OCI-LY7 (cell line): Measurements from ENCODE around the gene SNX9. TPM values are rescaled to one million over a fixed set of nuclear protein-coding genes. Genes with fewer than 3 reads are reported as not detected.

ENCODE experiments used
- BruUV-seq: library from RNA; stranded (reverse); fragments of 400-500 nt; replicated peaks from 2 replicates; lab custom pipeline; 2021; lab: Mats Ljungman, UMichigan
- CTCF ChIA-PET: fragments of 300-600 bp; sonication (Branson Sonifier 250); formaldehyde crosslinking; loops from one replicate; lab custom pipeline; 2022; ENCODE audit warnings: antibody characterized with exemption; ENCODE audit not compliant: unreplicated experiment; lab: Charles Lee
- POLR2A ChIA-PET: fragments of 300-600 bp; sonication (Branson Sonifier 250); formaldehyde crosslinking; loops from one replicate; lab custom pipeline; 2022; ENCODE audit warnings: antibody characterized with exemption; lab: Charles Lee
- DNase-seq: peaks from one replicate; pipeline ENCODE4 v3.0.0-alpha.2; 2015; ENCODE audit warnings: low spot score
- H2AFZ ChIP-seq: fragments of 200-600 bp; sonication (generic), shearing (Covaris generic); 2 replicates; pipeline ENCODE4 v1.6.1; 2014; ENCODE audit warnings: mild to moderate bottlenecking, antibody characterized with exemption, low read length, moderate library complexity
- H3K27ac ChIP-seq: fragments of 200-600 bp; sonication (generic); 2 replicates; pipeline ENCODE4 v1.5.1; 2014; ENCODE audit warnings: mixed run types, low read depth, mild to moderate bottlenecking, moderate library complexity, low read length, inconsistent platforms; ENCODE audit not compliant: poor library complexity, severe bottlenecking
- H3K36me3 ChIP-seq: fragments of 200-600 bp; sonication (generic); 2 replicates; pipeline ENCODE4 v1.6.1; 2014; ENCODE audit warnings: mild to moderate bottlenecking, antibody characterized with exemption, low read length, moderate library complexity, mixed read lengths; ENCODE audit not compliant: insufficient read depth
- H3K4me1 ChIP-seq: fragments of 200-600 bp; sonication (generic); 2 replicates; pipeline ENCODE4 v1.5.1; 2014; ENCODE audit warnings: mild to moderate bottlenecking, low read length; ENCODE audit not compliant: insufficient read depth, poor library complexity, severe bottlenecking
- H3K4me2 ChIP-seq: fragments of 200-600 bp; sonication (generic); 2 replicates; pipeline ENCODE4 v1.6.1; 2014; ENCODE audit warnings: mild to moderate bottlenecking, low read length
- H3K4me3 ChIP-seq: fragments of 200-600 bp; sonication (generic); 2 replicates; pipeline ENCODE4 v1.5.1; 2014; ENCODE audit warnings: mild to moderate bottlenecking, low read depth, low read length; ENCODE audit not compliant: poor library complexity, severe bottlenecking
- H3K79me2 ChIP-seq: fragments of 200-600 bp; sonication (generic); 2 replicates; pipeline ENCODE4 v1.6.1; 2016; ENCODE audit warnings: low read depth, mild to moderate bottlenecking, low read length, moderate library complexity, mixed read lengths; ENCODE audit not compliant: insufficient read depth
- H3K9me2 ChIP-seq: fragments of 200-600 bp; sonication (generic); 2 replicates; pipeline ENCODE4 v1.6.1; 2016; ENCODE audit warnings: mild to moderate bottlenecking, low read length, mixed read lengths; ENCODE audit not compliant: insufficient read depth
- H3K9me3 ChIP-seq: fragments of 200-600 bp; sonication (generic); 2 replicates; pipeline ENCODE4 v1.6.1; 2014; ENCODE audit warnings: mild to moderate bottlenecking, mixed run types, low read length, mixed read lengths
- H4K20me1 ChIP-seq: fragments of 200-600 bp; sonication (generic); 2 replicates; pipeline ENCODE4 v1.6.1; 2014; ENCODE audit warnings: mild to moderate bottlenecking, antibody characterized with exemption, low read length, moderate library complexity, mixed read lengths; ENCODE audit not compliant: insufficient read depth
- CTCF ChIP-seq: fragments of 200-600 bp; sonication (generic); conservative IDR thresholded peaks from 2 replicates; pipeline ENCODE4 v1.5.1; 2014; ENCODE audit warnings: mild to moderate bottlenecking, antibody characterized with exemption, low read length, moderate library complexity, mixed read lengths
- EZH2phosphoT487 ChIP-seq: fragments of 200-600 bp; sonication (generic); IDR thresholded peaks from 2 replicates; pipeline ENCODE4 v1.6.1; 2018; ENCODE audit warnings: low read depth, borderline replicate concordance, mild to moderate bottlenecking, mixed run types, antibody characterized with exemption, low read length, moderate library complexity, mixed read lengths
- intact Hi-C: fragments of 100-400 bp; cut with micrococcal nuclease; formaldehyde crosslinking; loops from one replicate; pipeline ENCODE4 v1.10.0; 2022; ENCODE audit not compliant: unreplicated experiment
- total RNA-seq, 2 experiments: library from RNA; depleted of rRNA in 1 of 2; stranded (reverse); fragments of >200 nt in 1 of 2; shearing (Covaris generic) in 1 of 2; gene quantifications; 2 replicates each; pipeline ENCODE4 v1.2.3, GENCODE V29; 2014 to 2022

The SNX9 gene
- total RNA-seq, 2 experiments from 2014 or later = not detected

- ChIA-PET CTCF (no interaction called here), POLR2A (no interaction called here)
- Histone ChIP-seq H3K9me2 (no peaks in the 10 kb centered on the region), H3K4me2 (no peak overlapping the region), H3K4me3 (no peak overlapping the region), H3K4me1 (peaks cover 6% of the 10 kb centered on the region), H2AFZ (no peak overlapping the region), H3K27ac (no peak overlapping the region), H4K20me1 (no peaks in the 10 kb centered on the region), H3K36me3 (no peaks in the 10 kb centered on the region), H3K79me2 (no peaks in the 10 kb centered on the region), H3K9me3 (no peaks in the 10 kb centered on the region)
- no TSS peak for BruUV-seq
- no peak for TF ChIP-seq CTCF
- TF ChIP-seq EZH2phosphoT487 = no peak
- no peak for DNase-seq
- intact Hi-C loops = no loop called here
These were observed 2.3 kb downstream of the SNX9 start for GRCh38 chr6:157825243-157825904.

- POLR2A ChIA-PET = no interaction called here
- Histone ChIP-seq H3K4me3 (no peak overlapping the region), H4K20me1 (no peaks in the 10 kb centered on the region), H2AFZ (no peak overlapping the region), H3K4me1 (no peaks in the 10 kb centered on the region), H3K9me3 (no peaks in the 10 kb centered on the region), H3K9me2 (no peaks in the 10 kb centered on the region), H3K79me2 (no peaks in the 10 kb centered on the region), H3K4me2 (no peak overlapping the region), H3K36me3 (no peaks in the 10 kb centered on the region; the same call in 1 of the 2 replicates), H3K27ac (no peak overlapping the region)
- DNase-seq = no peak
- TF ChIP-seq CTCF (no peak), EZH2phosphoT487 (no peak)
- intact Hi-C loops = no loop called here
- CTCF ChIA-PET = no interaction called here
- no TSS peak for BruUV-seq
These were observed 7.4 kb downstream of the SNX9 start for GRCh38 chr6:157830354-157831017.

GRCh38 chr6:157831018-157831369, 7.9 kb downstream of the SNX9 start:
- intact Hi-C loops = no loop called here
- CTCF ChIA-PET = no interaction called here
- H3K9me3 ChIP-seq = no peaks in the 10 kb centered on the region
- no peaks in the 10 kb centered on the region for H3K79me2 ChIP-seq
- no peak overlapping the region for H3K4me2 ChIP-seq
- no peaks in the 10 kb centered on the region; the same call in 1 of the 2 replicates for H3K36me3 ChIP-seq
- no peaks in the 10 kb centered on the region for H3K9me2 ChIP-seq
- TF ChIP-seq CTCF (no peak), EZH2phosphoT487 (no peak)
- no peak for DNase-seq
- POLR2A ChIA-PET = no interaction called here
- no peaks in the 10 kb centered on the region for H4K20me1 ChIP-seq
- no peak overlapping the region for H3K27ac ChIP-seq
- no peak overlapping the region for H3K4me3 ChIP-seq
- no peak overlapping the region for H2AFZ ChIP-seq
- H3K4me1 ChIP-seq = no peaks in the 10 kb centered on the region
- no TSS peak for BruUV-seq
